ENCODE measurements around the gene CRADD. TPM values are rescaled to one million over a fixed set of nuclear protein-coding genes. Genes with fewer than 3 reads are reported as not detected.
"Not testable (repeated sequence)": the region's sequence is repeated elsewhere in the genome, so short reads cannot be mapped to it uniquely, and the experiment has no call there.

CRADD gene
- total RNA-seq, 1 donor from 2014 or later: 22.5 TPM

DNA sequence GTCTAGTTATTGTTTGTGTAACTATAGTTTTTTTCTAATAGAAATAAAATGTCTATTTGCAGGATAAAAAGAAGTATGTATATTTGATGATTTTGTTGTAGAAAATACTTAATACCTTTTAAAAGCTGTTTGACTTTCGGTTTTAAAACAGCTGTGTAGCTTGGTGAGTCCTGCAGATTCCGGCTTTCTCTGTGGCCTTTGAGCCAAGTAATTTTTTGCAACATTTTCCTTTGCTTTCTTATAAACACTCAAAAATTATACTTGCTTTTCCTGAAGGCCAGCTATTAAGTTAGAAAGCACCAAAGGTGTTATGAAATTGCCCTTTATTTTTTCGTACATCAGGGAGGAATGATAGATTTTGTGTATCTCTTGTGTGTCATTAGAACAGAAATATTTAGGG, 63.6 kb downstream of the CRADD start:
- no peak for ATAC-seq

DNA sequence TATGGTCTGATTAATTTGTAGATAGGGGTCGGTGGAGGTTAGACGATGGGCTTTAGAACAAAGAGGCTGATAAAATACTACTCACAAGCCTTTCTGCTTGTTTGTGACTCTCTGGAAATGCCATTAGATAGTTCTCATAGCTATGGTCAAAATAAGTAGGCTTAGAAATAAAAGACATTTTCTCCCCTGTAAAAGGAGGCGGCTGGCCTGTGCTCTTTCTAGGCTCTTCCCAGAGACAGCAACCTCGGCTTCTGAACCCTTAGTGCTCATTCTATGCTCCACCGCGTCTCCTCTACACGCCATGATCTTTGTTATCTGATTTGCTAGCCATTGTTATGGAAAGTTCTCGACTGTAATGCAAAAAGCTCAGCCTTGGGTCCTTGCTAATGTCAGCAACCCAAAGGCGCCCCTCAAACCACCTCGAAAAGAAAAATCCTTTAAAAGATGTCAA, 64.5 kb downstream of the CRADD start:
- peak; percentile 17 for ATAC-seq

DNA sequence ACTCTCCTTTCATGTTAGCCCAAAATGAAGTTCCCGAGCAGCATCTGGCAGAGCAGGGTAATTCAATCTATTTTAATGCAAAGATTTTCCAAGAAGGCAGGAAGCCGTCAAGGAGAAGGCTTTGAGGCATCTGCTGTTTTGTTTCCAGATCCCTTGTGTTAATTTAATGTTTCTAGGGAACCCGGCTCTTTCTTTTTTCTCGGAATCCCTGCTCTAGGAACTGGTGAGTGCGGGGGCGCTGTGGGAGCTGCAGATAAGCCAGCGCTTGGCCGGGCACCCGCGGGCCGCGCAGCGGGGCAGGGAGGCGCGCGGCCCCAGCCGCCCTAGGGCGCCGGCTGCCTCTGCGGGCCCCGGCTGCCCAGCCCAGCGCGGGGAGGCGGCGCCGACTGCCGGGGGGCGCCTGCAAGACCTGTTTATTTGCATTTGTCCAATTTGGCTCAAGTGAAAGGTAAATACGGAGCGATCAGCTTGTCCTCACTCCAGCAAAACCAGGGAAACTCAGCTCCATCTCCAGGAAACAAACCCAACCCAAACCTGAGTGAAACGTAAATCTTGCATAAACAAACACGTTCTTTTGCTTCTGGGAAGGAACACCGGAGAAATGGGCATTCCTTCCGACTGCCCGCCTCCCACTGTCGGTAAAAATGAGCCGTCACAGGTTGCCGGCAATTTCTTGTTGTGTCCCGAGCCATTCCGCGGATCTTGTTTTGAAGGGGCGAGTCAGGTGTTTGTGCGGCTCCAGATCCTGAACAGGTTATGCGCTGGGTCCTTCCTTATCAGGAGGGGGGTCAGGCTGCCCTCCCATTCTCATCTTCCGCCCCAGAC, 65.1 kb downstream of the CRADD start:
- ATAC-seq: peak; percentile 92

DNA sequence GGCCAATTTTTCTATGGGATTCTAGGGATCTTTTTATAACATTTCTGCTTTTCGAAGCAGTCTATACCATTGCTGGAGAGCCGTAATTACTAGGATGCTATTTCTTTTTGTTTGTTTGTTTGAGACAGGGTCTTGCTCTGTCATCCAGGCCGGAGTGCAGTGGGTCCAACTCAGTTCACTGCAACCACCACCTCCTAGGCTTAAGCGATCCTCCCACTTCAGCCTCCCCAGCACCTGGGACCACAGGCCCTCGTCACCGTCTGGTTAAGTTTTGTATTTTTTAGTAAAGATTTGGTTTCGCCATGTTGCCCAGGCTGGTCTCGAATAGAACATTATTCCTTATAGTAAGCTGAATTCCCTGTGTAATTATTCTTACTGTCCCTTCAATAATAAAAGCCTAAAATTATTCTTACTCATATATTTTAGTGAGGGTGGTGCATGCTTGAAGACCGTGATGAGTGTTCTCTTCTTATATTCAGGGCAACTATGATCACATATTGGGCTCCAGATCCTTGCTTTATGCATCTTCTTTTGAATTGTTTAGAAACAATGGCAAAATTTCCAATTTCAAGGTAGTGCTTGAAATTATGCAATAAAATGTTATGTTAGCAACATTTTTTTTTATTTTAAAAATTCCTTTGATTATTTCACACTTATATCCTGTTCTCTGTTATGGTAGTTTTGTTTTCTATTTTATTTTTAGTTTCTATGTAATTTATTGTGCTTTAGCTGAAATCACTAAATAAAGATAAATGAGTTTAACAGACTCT, 66.2 kb downstream of the CRADD start:
- no peak for ATAC-seq

DNA sequence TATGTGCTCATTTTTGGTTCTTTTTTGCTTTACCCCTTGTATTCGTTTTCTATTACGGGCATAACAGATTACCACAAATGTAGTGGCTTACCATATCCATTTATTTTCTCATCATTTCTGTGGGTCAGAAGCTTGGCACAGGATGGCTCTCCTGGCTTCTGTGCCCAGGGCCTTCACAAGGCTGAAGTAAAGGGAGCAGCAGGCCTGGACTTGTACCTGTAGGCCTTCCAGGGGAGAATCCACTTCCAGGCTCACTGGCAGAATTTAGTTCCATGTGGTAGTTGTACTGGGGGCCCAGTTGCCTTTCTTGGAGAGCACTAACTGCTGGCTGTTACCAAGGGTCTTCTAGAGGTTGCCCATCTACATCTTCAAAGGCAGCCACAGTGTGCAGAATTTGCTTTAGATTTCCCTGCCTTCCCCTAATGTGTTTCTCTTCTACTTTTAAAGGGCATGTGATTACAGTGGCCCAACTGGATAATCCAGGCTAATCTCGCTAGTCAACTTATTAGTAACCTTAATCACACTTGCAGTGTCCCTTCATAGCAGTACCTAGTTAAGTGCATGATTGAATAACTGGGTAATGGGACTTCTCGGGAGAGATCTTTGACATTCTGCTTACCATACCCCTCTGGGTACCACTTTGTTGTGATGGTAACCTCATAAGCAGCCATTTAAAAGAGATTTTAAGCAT, 67.0 kb downstream of the CRADD start:
- ATAC-seq: peak; percentile 39

DNA sequence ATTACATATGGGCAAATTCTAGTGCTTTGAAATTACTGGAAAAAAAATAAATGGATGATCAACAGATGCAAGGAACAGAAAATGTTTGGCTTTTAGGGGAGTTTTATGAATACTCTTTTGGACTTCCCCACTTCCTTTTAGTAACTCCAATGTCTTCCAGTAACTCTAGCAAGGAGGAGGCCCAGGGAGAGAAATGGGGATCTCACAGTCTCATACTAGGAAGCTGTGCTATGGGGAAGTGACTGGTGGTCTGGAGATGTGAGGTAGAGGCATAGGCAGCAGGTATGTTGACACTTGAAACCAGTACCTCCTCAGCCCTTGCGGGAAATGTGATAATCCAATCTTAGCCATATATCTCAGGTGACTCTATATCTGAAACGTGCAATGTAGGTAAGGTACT, 68.1 kb downstream of the CRADD start:
- no peak for ATAC-seq

DNA sequence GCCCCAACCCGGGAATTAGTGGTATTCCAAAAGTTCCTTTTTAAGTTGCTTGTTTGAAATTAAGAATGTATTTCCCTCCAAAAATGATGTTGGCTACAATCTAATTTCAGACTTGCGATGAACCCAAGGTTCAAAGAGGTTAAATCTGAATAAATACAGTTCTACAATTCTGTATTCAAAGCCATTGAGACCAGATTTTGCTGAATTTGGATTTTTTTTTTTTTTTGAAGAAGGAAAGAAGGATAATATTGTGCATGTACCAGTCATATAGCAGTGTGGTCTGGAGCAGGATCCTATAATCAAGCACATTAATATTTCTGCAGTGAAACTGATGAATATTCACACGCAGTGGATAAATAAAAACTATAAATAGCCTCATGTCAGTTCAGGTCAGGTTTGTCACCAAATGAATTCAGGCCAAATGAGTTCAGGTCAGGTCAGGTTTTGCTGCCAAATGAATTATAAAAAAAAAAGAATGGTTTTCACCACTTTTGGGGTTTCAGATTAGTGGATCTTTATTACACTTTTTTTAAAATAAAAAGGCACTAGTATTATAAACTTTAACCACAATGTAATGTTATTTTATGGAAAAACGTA, 69.5 kb downstream of the CRADD start:
- ATAC-seq: no peak

DNA sequence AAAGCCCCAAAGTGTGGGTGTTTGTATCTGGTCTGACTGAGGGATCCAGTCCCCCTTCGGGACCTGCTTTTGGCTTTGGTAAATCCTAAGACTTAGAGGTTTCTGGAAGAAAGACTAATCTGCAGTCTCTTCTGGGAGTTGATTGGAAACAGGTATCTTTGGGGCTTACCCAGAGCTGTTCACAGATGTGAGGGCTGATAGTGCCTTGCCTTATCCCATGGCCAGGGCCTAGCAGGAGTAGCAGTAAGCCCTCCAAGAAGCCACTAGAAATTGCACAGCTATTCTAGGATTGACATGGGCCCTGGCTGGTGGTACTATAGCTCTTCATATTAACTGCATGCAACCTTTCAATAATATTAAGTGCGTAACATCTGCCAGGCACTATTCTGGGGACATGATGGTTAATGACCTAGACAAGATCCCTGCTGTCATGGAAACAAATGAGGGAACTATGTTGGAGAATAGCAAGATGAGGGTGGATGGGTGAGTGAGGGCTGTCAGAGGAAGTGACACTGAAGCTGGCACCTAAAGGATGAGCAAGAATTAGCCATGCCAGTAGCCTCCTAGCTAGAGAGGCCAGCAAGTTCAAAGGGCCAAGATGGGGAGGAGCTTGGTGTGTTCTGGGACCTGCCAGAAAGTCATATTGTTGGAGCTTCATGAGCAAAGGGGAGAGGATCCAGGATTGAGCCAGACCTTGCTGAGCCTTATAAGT, 71.7 kb downstream of the CRADD start:
- no peak for ATAC-seq

DNA sequence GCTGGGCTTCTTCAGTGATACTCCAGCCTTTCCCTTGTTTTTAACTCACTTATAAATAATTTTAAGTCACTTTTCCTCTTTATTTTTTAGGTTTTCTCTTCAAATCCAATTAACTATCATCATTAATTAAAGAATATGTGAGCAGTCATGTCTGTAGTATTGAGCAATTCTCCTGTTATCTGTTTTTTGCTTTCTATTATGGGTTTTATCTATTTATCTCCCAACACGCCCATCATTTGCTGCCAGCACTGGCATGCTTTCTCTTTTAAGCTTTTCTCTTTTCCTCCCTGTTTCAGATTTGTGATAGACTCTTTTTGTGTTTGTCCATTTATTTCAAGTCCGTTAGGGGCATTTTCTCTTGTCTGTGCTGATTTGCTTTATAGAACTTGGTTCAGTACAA, 72.3 kb downstream of the CRADD start:
- ATAC-seq: no peak

DNA sequence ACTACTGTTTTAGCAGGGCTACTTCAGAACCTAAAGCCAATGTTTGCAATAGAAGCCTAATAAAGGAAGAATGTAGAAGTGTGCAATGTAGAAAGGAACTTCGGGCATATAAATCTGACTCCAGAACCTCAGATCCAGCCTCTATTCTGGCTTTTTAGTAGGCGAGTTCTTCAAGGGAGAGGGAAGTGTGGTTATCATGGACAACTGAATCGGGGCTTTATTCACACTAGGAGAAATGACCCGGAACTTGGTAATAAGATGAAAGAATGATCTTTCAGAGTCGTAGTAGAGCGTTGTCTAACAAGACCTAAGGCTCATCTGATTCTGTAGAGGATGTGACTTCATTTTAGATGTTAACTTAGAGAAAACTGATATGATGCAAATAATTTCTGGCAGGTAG, 72.9 kb downstream of the CRADD start:
- ATAC-seq: no peak

DNA sequence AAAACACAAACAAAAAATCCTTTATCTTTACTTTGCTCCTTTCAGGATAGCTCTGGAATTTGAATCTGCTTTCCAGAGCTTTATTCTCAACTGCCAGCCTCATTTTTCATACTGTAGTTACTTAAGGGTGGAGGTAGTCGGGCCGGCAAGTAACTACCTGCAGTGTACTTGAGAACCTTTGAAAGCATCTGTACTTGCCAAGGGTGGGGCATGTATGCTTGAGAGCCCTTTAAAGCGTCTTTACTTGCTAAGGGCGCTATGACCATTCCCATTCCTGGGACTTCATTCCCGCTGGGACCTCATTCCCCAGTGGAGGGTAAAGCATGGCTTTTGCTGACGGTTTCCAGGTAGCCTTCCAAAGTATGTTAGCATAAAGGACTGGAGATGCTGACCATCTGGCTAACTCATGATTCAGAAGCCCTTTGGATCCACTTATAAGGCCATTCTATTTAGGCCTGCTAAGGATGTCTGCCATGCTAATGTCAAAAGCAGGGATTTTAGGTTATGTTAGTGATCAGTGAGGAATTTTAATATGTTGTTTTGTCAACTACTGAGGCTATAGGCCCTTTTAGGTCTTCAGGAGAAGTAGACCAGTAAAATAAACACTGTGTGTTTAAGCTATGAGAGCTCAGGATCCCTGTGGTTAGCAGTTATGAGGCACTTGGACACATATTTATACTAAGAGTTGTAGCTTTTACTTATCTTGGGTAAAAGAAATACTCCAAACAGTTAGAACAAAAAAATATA, 74.9 kb downstream of the CRADD start:
- peak; percentile 91 for ATAC-seq

DNA sequence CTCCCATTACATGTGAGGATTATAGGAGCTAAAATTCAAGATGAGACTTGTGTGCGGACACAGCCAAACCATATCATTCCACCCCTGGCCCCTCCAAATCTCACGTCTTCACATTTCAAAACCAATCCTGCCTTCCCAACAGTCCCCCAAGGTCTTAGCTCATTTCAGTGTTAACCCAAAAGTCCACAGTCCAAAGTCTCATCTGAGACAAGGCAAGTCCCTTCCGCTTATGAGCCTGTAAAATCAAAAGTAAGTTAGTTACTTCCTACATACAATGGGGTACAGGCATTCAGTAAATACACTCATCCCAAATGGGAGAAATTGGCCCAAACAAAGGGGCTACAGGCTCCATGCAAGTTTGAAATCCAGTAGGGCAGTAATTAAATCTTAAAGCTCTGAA, 76.1 kb downstream of the CRADD start:
- no peak for ATAC-seq

DNA sequence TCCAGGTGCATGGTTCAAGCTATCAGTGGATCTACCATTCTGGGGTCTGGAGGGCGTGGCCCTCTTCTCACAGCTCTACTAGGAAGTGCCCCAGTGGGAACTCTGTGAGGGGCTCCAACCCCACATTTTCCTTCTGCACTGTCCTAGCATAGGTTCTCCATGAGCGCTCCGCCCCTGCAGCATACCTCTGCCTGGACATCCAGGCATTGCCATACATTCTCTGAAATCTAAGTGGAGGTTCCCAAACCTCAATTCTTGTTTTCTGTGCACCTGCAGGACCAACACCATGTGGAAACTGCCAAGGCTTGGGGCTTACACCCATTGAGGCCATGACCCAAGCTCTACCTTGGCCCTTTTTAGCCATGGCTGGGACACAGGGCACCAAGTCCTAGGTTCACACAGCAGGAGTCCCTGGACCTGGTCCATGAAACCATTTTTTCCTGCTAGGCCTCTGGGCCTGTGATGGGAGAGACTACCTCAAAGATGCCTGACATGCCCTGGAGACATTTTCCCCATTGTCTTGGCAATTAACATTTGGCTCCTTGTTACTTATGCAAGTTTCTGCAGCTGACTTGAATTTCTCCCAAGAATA, 76.8 kb downstream of the CRADD start:
- no peak for ATAC-seq

DNA sequence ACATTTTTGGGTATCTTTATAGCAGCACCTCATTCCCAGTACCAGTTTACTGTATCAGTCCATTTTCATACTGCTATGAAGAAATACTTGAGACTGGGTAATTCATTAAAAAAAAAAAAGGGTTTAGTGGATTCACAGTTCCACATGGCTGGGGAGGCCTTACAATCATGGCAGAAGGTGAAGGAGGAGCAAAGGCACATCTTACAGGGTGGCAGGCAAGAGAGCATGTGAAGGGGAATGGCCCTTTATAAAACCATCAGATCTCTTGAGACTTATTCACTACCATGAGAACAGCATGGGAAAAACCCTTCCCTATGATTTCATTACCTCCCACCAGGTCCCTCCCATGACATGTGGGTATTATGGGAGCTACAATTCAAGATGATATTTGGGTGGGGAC, 77.7 kb downstream of the CRADD start:
- not testable (repeated sequence) for ATAC-seq

DNA sequence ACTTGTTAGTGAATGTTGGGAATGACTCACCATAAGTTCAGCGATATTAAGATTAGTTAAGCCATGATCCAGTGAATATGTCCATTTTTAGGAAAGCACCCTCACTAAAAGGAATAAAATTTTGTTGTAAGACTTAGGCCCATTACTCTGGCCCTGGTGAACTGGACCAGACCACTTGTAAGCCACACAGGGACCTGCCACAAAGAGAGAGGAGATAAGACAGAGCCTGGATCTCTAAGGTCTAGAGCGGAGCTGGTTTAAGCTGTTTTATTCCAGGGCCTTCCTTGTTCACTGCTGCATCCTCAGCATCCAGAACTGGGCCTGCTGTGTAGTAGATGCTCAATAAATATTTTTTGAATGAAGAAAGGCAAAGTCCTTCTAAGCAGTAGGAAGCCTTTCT, 79.1 kb downstream of the CRADD start:
- ATAC-seq: no peak

DNA sequence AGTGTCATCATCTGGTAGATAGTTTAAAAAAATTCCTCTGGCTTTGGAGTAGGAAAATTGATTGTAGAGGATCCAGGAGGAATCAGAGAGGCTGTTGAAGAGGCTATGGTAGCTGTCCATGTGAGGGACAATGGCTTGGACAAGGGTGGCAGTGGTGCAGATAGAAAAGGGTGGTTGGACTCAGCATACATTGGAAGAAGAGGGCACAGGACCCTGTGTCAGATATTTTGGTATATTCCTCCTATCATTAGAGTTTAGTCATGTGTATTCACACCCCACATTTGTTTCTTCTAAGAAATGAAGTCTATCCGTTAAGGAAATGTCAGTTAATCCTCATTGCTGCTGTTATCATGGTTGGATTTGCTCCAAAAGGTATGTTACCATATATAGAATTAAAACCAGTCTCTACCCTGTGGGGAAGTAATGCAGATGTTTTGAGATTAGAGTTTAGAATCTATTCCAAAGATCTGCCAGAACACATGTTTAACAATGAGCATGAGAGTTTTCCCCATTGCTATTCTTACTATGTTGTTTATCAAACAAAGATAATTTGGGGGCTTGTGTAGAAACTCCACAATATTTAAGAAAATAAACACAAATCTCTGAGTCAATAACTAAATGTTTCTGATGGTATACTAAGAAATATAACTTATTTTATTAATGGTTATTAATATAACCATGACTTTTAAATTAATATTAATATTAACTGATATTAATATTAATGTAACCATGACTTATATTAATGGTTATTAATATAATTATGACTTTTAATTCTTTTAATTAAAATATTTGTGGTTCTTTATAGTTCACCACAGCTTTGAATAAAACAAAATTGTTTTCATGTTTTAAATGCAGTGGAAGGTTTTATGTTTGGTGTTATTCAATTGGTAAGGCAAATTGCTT, 80.9 kb downstream of the CRADD start:
- no peak for ATAC-seq

DNA sequence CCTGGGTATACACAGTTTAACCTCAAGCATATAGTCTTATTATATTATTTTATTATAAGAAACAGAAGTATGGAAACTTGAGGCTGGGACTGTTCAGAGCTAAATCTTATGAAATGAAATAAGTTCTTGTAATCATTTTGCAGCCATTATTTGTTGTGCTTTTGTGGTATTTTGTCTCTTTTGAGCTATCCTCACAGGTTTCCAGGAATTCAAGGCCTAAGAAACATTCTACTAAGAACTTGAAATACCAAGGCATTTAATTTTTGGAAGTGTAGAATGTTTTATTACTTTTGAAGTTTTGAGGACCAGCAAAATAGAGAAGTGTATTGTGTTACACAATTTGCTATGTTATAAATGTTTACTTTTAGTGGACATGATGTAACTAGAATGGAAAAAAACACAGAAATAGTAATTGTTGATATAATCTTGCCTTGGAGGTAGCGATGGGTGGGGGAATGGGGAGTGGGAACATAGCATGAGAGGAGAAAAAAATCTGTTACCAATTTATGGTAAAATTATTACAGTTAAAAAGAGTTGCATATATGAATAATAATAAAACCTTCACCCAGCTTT, 81.7 kb downstream of the CRADD start:
- no peak for ATAC-seq

DNA sequence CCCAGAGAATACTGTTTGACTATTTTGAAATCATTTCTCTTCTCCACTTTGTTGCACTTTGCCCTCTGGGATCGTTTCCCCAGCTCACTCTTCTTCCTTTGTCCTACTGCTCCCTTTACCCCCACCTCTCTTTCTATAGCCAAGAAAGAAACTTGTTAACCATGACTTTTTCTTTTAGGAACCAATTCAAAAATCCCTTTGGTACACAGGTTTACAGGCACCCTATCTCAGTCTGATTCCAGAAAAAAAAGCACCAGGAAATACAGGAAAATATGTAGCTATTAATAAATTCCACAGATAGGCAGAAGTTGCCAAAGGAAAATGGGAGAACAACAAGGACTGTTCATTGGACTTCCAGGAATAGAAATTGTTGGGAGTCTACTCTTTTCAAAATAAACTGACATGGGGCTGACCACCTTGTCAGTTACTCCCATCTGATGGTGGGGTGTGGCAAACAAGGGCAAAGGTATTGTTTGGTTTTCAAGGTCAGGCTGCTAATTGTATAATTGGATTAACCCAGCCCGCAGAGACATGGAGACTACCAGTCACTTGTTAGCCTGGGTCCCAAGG, 82.4 kb downstream of the CRADD start:
- ATAC-seq: no peak

DNA sequence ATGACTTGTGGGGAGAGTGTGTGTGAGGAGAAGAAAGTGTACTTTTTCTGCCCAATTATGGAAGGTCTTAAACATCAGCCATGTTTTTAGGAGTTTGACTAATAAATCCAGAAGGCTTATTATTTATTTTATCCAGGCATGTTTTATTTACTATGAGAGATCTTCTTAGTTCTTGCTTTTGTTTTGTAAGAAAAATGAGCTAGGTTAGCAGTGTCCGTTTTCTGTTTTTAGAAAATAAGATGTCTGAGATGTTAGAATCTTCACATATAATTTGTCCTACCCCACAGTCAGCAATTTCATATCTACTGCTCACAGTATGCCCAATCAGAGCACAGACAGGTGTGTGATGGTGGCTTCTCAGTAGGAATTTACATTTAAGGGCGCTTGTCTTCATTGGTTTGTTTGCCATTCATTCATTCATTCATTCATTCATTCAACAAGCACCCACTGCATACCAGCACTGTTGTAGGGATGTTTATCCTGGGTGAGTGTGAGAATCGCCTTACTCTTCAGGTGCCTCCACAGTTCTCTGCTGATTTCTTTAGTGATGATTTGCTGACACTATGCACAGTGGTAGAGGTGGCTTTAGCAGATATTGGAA, 83.2 kb downstream of the CRADD start:
- no peak for ATAC-seq
